ENCODE measurements around the gene WDFY4. TPM values are rescaled to one million over a fixed set of nuclear protein-coding genes. Genes with fewer than 3 reads are reported as not detected.

Gene WDFY4
- polyA plus RNA-seq, 6 donors from 2014 or later = 46.5 to 98.0 (median 80.0) TPM

GRCh38 chr10:49000437-49001398, 316.0 kb downstream of the WDFY4 start:
- H3K36me3 Mint-ChIP-seq = no peaks in the 10 kb centered on the region
- H3K4me3 Mint-ChIP-seq = no peak overlapping the region
- peaks cover 0 to 10% (median 0%) of the 10 kb centered on the region in 7 donors for H3K9me3 Mint-ChIP-seq
- H3K4me1 Mint-ChIP-seq = peaks cover 0 to 3% (median 0%) of the 10 kb centered on the region in 3 donors
- no peak overlapping the region for H3K27ac Mint-ChIP-seq
- DNase-seq = no peak
- ATAC-seq (ENCODE audit: low read depth in 2 of 2) = no peak
- peaks cover 0 to 9% (median 5%) of the 10 kb centered on the region in 3 donors for H3K27me3 Mint-ChIP-seq

GRCh38 chr10:49001402-49001801, 316.7 kb downstream of the WDFY4 start:
- Mint-ChIP-seq H3K27ac (no peak overlapping the region), H3K4me1 (peaks cover 0 to 3% (median 0%) of the 10 kb centered on the region in 3 donors), H3K9me3 (peaks cover 0 to 13% (median 0%) of the 10 kb centered on the region in 7 donors), H3K36me3 (no peaks in the 10 kb centered on the region), H3K27me3 (peaks cover 0 to 9% (median 5%) of the 10 kb centered on the region in 3 donors), H3K4me3 (no peak overlapping the region)
- DNase-seq (no peak), ATAC-seq (ENCODE audit: low read depth in 2 of 2) (no peak)

- no peak overlapping the region for H3K27ac Mint-ChIP-seq
- DNase-seq (no peak), ATAC-seq (ENCODE audit: low read depth in 2 of 2) (no peak)
- H3K4me3 Mint-ChIP-seq = no peak overlapping the region
- peaks cover 0 to 13% (median 0%) of the 10 kb centered on the region in 7 donors for H3K9me3 Mint-ChIP-seq
- H3K36me3 Mint-ChIP-seq = no peaks in the 10 kb centered on the region
- peaks cover 0 to 9% (median 5%) of the 10 kb centered on the region in 3 donors for H3K27me3 Mint-ChIP-seq
- peaks cover 0 to 3% (median 0%) of the 10 kb centered on the region in 3 donors for H3K4me1 Mint-ChIP-seq
Observed at GRCh38 chr10:49001870-49002672, 317.4 kb downstream of the WDFY4 start.

GRCh38 chr10:49005270-49005669, 320.6 kb downstream of the WDFY4 start:
- Mint-ChIP-seq H3K4me1 (peaks cover 0 to 3% (median 0%) of the 10 kb centered on the region in 3 donors), H3K36me3 (no peaks in the 10 kb centered on the region), H3K9me3 (peaks cover 0 to 13% (median 0%) of the 10 kb centered on the region in 7 donors), H3K27me3 (peaks cover 0 to 9% (median 5%) of the 10 kb centered on the region in 3 donors), H3K4me3 (no peak overlapping the region), H3K27ac (no peak overlapping the region)
- DNase-seq (no peak), ATAC-seq (ENCODE audit: low read depth in 2 of 2) (no peak)

GRCh38 chr10:49007129-49007528, 322.5 kb downstream of the WDFY4 start:
- Mint-ChIP-seq H3K36me3 (no peaks in the 10 kb centered on the region), H3K4me1 (no peaks in the 10 kb centered on the region), H3K27me3 (peaks cover 0 to 4% (median 0%) of the 10 kb centered on the region in 3 donors), H3K9me3 (peaks cover 0 to 13% (median 0%) of the 10 kb centered on the region in 7 donors), H3K27ac (peak overlapping the region in 1 of 6 donors; percentile 62), H3K4me3 (no peak overlapping the region)
- no peak for ATAC-seq (ENCODE audit: low read depth in 2 of 2)
- no peak for DNase-seq

GRCh38 chr10:49008091-49008490, 323.4 kb downstream of the WDFY4 start:
- H3K27me3 Mint-ChIP-seq = peaks cover 0 to 12% (median 7%) of the 10 kb centered on the region in 3 donors
- H3K4me3 Mint-ChIP-seq = no peak overlapping the region

GRCh38 chr10:49008505-49009198, 324.0 kb downstream of the WDFY4 start:
- Mint-ChIP-seq H3K36me3 (no peaks in the 10 kb centered on the region), H3K4me3 (no peak overlapping the region), H3K9me3 (peaks cover 0 to 13% (median 0%) of the 10 kb centered on the region in 7 donors), H3K27me3 (peaks cover 0 to 12% (median 12%) of the 10 kb centered on the region in 3 donors), H3K27ac (peak overlapping the region in 3 of 6 donors; percentile 20 to 66 (median 43)), H3K4me1 (no peaks in the 10 kb centered on the region)
- ATAC-seq (ENCODE audit: low read depth in 2 of 2) (no peak), DNase-seq (no peak)

More at GRCh38 chr10:49008091-49008490, 323.4 kb downstream of the WDFY4 start:
- no peaks in the 10 kb centered on the region for H3K36me3 Mint-ChIP-seq
- DNase-seq (no peak), ATAC-seq (ENCODE audit: low read depth in 2 of 2) (no peak)
- H3K27ac Mint-ChIP-seq = peak overlapping the region in 1 of 6 donors; percentile 20
- H3K9me3 Mint-ChIP-seq = peaks cover 0 to 13% (median 0%) of the 10 kb centered on the region in 7 donors
- no peaks in the 10 kb centered on the region for H3K4me1 Mint-ChIP-seq

GRCh38 chr10:49009199-49009979, 324.7 kb downstream of the WDFY4 start:
- ATAC-seq (ENCODE audit: low read depth in 2 of 2) = no peak
- Mint-ChIP-seq H3K27ac (peak overlapping the region in 1 of 6 donors; percentile 50), H3K36me3 (no peaks in the 10 kb centered on the region), H3K9me3 (peaks cover 0 to 13% (median 0%) of the 10 kb centered on the region in 7 donors), H3K4me1 (no peaks in the 10 kb centered on the region), H3K27me3 (peaks cover 1 to 16% (median 12%) of the 10 kb centered on the region in 3 donors), H3K4me3 (no peak overlapping the region)
- no peak for DNase-seq

GRCh38 chr10:49010295-49010694, 325.6 kb downstream of the WDFY4 start:
- no peak for DNase-seq
- Mint-ChIP-seq H3K4me3 (no peak overlapping the region), H3K27ac (no peak overlapping the region), H3K27me3 (peaks cover 6 to 23% (median 18%) of the 10 kb centered on the region in 3 donors), H3K9me3 (peaks cover 0 to 8% (median 0%) of the 10 kb centered on the region in 7 donors), H3K36me3 (no peaks in the 10 kb centered on the region), H3K4me1 (no peaks in the 10 kb centered on the region)
- no peak for ATAC-seq (ENCODE audit: low read depth in 2 of 2)

GRCh38 chr10:49010865-49011264, 326.2 kb downstream of the WDFY4 start:
- Mint-ChIP-seq H3K4me1 (no peaks in the 10 kb centered on the region), H3K9me3 (peaks cover 0 to 2% (median 0%) of the 10 kb centered on the region in 7 donors), H3K27ac (no peak overlapping the region), H3K27me3 (peaks cover 6 to 23% (median 18%) of the 10 kb centered on the region in 3 donors), H3K36me3 (no peaks in the 10 kb centered on the region), H3K4me3 (no peak overlapping the region)
- no peak for DNase-seq
- no peak for ATAC-seq (ENCODE audit: low read depth in 2 of 2)

GRCh38 chr10:49011756-49012155, 327.1 kb downstream of the WDFY4 start:
- Mint-ChIP-seq H3K36me3 (no peaks in the 10 kb centered on the region), H3K9me3 (peaks cover 0 to 1% (median 0%) of the 10 kb centered on the region in 7 donors), H3K27ac (no peak overlapping the region), H3K4me3 (no peak overlapping the region), H3K27me3 (peaks cover 6 to 26% (median 21%) of the 10 kb centered on the region in 3 donors), H3K4me1 (no peaks in the 10 kb centered on the region)
- no peak for ATAC-seq (ENCODE audit: low read depth in 2 of 2)
- DNase-seq = no peak

- peak overlapping the region in 1 of 8 donors; percentile 42 for H3K4me3 Mint-ChIP-seq
- H3K27ac Mint-ChIP-seq = no peak overlapping the region
- peaks cover 6 to 35% (median 29%) of the 10 kb centered on the region in 3 donors for H3K27me3 Mint-ChIP-seq
- no peaks in the 10 kb centered on the region for H3K36me3 Mint-ChIP-seq
- no peak for ATAC-seq (ENCODE audit: low read depth in 2 of 2)
- H3K4me1 Mint-ChIP-seq = no peaks in the 10 kb centered on the region
- no peak for DNase-seq
- H3K9me3 Mint-ChIP-seq = no peaks in the 10 kb centered on the region
Observed at GRCh38 chr10:49012603-49013002, 327.9 kb downstream of the WDFY4 start.
